ENCODE results near the gene CDK2.

DNA sequence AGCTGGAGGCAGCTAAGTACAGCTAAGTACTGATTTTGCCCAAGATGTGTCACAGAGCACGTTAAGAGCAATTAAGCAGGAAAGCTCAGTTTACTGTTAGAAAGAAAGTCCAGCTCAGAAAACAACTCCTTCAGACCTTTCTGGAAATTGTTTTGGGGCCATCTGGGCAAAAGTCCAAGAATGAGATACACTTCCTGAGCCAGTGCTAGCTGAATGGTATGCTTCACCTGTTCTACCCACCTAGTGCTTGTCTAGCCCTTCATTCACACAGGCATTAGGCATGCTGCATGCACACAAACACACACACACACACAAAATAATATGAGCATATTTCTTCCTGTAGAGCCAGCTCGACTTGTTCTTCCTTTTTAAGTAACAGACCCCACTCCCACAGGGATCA is 47.6 kb downstream of the CDK2 start:
- TF ChIP-seq, protein P1, sequence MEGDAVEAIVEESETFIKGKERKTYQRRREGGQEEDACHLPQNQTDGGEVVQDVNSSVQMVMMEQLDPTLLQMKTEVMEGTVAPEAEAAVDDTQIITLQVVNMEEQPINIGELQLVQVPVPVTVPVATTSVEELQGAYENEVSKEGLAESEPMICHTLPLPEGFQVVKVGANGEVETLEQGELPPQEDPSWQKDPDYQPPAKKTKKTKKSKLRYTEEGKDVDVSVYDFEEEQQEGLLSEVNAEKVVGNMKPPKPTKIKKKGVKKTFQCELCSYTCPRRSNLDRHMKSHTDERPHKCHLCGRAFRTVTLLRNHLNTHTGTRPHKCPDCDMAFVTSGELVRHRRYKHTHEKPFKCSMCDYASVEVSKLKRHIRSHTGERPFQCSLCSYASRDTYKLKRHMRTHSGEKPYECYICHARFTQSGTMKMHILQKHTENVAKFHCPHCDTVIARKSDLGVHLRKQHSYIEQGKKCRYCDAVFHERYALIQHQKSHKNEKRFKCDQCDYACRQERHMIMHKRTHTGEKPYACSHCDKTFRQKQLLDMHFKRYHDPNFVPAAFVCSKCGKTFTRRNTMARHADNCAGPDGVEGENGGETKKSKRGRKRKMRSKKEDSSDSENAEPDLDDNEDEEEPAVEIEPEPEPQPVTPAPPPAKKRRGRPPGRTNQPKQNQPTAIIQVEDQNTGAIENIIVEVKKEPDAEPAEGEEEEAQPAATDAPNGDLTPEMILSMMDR (IDR thresholded peaks at IDR 0.05), result no peak
- TF ChIP-seq ZFX (IDR thresholded peaks at IDR 0.05; ENCODE audit: borderline replicate concordance), result no peak

All from 22Rv1 (cell line).